Astrocyte of the spinal cord (primary cell): Measurements from ENCODE around the gene P3H3.

Experiments used
- DNase-seq: peaks from one replicate; pipeline ENCODE4 v3.0.0; 2011; ENCODE audit warnings: low read depth, low spot score
- H3K4me3 ChIP-seq: 2 replicates; pipeline ENCODE4 v1.5.1; 2011; ENCODE audit warnings: low read depth, mild to moderate bottlenecking, low read length, moderate library complexity
- in situ Hi-C: cut with HindIII; loops from 2 replicates; pipeline ENCODE4 v1.10.0; 2017; ENCODE audit warnings: low sequenced_read_pairs
- TF ChIP-seq, protein P1 (sequence below): IDR thresholded peaks from 2 replicates; pipeline ENCODE4 v1.5.1; 2012; ENCODE audit warnings: low read depth, mild to moderate bottlenecking, low read length, inconsistent platforms

P3H3 gene

GRCh38 chr12:6831450-6831995 lies 3.3 kb downstream of the P3H3 start:
- no peak for DNase-seq

GRCh38 chr12:6832125-6832524 lies 3.9 kb downstream of the P3H3 start:
- no peak for DNase-seq
- in situ Hi-C loops, result no loop called here
- H3K4me3 ChIP-seq, result no peak overlapping the region
- TF ChIP-seq, protein P1, sequence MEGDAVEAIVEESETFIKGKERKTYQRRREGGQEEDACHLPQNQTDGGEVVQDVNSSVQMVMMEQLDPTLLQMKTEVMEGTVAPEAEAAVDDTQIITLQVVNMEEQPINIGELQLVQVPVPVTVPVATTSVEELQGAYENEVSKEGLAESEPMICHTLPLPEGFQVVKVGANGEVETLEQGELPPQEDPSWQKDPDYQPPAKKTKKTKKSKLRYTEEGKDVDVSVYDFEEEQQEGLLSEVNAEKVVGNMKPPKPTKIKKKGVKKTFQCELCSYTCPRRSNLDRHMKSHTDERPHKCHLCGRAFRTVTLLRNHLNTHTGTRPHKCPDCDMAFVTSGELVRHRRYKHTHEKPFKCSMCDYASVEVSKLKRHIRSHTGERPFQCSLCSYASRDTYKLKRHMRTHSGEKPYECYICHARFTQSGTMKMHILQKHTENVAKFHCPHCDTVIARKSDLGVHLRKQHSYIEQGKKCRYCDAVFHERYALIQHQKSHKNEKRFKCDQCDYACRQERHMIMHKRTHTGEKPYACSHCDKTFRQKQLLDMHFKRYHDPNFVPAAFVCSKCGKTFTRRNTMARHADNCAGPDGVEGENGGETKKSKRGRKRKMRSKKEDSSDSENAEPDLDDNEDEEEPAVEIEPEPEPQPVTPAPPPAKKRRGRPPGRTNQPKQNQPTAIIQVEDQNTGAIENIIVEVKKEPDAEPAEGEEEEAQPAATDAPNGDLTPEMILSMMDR, result no peak

More at GRCh38 chr12:6831450-6831995, 3.3 kb downstream of the P3H3 start:
- TF ChIP-seq, protein P1, result no peak
- in situ Hi-C loops, result no loop called here
- no peak overlapping the region for H3K4me3 ChIP-seq

DNA sequence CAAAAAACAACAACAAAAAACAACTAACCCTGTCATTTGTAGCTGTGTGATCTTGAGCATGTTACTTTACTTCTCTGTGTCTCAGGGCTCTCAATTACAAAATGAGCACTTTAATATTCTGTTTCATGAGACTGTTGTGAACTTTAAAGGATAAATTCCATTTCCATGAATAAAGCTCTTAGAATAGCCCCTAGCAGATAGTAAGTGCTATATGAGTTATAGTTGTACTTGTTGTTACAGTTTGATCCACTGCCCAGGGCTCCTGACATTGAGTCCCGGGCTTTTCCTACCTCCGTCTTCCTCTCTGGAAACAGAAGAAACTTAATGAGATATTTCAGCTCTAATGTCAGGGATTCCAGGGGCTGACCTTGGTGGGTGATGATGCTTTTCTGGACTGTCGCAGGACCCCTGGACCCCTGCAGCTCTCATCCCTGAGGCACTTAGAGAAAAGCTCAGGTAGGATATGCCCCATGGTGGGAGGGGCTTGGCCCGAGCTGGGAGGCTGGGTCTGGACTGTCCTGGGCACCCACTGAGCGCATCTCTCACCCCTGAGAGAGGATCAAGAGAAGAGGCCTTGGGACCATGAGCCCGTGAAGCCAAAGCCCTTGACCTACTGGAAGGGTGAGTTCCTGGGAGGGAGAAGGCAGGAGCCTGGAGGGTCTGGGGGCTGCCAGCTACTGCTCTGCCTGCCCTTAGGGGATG lies 5.1 kb downstream of the P3H3 start:
- in situ Hi-C loops, result no loop called here
- TF ChIP-seq, protein P1, result no peak
- no peak for DNase-seq
- no peak overlapping the region for H3K4me3 ChIP-seq

DNA sequence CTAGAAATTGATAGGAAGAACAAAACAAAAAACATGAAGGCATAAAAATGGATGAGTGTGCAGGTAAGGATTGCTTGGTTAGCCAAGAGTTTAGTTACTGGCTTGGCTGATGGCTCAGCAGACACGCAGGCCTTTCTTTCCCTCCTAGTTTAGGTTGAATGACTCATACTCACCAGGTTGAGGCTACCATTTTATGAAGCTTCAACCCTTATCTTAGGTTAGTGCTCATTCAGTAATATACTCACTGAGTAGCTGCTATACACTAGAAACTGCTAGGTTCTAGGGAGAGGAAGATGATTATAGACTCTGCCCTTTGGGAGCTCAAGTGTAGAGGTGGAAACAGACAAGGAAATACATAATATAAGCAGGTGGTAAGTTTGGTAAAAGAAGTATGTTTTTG lies 6.0 kb downstream of the P3H3 start:
- in situ Hi-C loops, result no loop called here
- no peak overlapping the region for H3K4me3 ChIP-seq
- no peak for DNase-seq
- TF ChIP-seq, protein P1, result no peak

DNA sequence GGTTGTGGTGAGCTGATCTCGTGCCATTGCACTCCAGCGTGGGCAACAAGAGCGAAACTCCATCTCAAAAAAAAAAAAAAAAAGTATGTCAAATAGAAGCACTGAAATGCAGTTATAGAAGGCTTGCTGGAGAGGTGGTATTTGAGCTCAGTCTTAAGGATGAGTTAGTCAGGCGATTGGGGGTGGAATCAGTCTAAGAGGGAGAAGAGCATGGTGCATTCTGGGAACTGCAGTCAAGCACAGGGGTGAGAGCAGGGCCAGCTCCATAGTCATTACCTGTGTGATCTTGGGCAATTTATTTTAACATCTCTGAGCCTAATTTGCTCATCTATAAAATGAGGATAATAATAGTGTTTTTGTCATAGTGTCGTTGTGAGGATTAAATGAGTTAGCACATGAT lies 6.7 kb downstream of the P3H3 start:
- in situ Hi-C loops, result no loop called here
- DNase-seq, result no peak
- no peak overlapping the region for H3K4me3 ChIP-seq
- TF ChIP-seq, protein P1, result no peak

- in situ Hi-C loops, result no loop called here
- H3K4me3 ChIP-seq, result no peak overlapping the region
- no peak for DNase-seq
Measured at GRCh38 chr12:6836851-6837250, 8.6 kb downstream of the P3H3 start.

More at GRCh38 chr12:6836851-6837250, 8.6 kb downstream of the P3H3 start:
- TF ChIP-seq, protein P1, result no peak
